Measurements from ENCODE around the gene UROC1. TPM values are rescaled to one million over a fixed set of nuclear protein-coding genes. Genes with fewer than 3 reads are reported as not detected.

UROC1 gene
- total and polyA plus RNA-seq, 9 of the 15 experiments (the other 6 are each of a cell fraction or from before 2014, with no cell fraction given) = not detected

GRCh38 chr3:126556637-126557414 lies 39.3 kb upstream of the UROC1 start:
- ChIA-PET POLR2A (no interaction called here), CTCF (ENCODE audit: low intra/inter-chr PET ratio) (no interaction called here)
- in situ Hi-C loops (cut with MboI) (no loop called here), intact Hi-C loops (cut with micrococcal nuclease) (no loop called here)
- WGBS (ENCODE audit: insufficient coverage, low coverage, missing lambda C conversion rate) = 0% methylated on average over 6 of the region's 8 CpGs
- Histone ChIP-seq H4K20me1 (replicated peaks; ENCODE audit: control insufficient read depth, insufficient read depth, low read length) (no peaks in the 10 kb centered on the region; the same call in 1 of the 2 replicates), H3K79me2 (ENCODE audit: control insufficient read depth, insufficient read depth, low read length) (no peaks in the 10 kb centered on the region), H3K9ac (ENCODE audit: insufficient read depth in 1 of 2, low read depth in 2 of 2, low read length in 2 of 2) (no peak overlapping the region), H3K4me1 (replicated peaks in 1 of 2; ENCODE audit: control insufficient read depth in 2 of 2, insufficient read depth in 2 of 2, low read length in 2 of 2) (no peaks in the 10 kb centered on the region), H2AFZ (ENCODE audit: low read depth, low read length) (no peak overlapping the region), H3K9me1 (ENCODE audit: control insufficient read depth, insufficient read depth, low read length) (no peaks in the 10 kb centered on the region), H3K27me3 (ENCODE audit: control insufficient read depth in 2 of 2, insufficient read depth in 2 of 2, low read length in 2 of 2) (peaks cover 4 to 35% of the 10 kb centered on the region in 2 experiments; a peak in 2 of 5 replicates), H3K9me3 (replicated peaks; ENCODE audit: control insufficient read depth, insufficient read depth, low read depth, low read length) (no peaks in the 10 kb centered on the region), H3K36me3 (ENCODE audit: control insufficient read depth, insufficient read depth, low read length) (no peaks in the 10 kb centered on the region), H3K4me3 (no peak overlapping the region), H3K4me2 (ENCODE audit: insufficient read depth, low read length) (no peak overlapping the region), H3K27ac (ENCODE audit: extremely low read depth, low read depth, low read length) (no peak overlapping the region; the same call in 2 of the 3 replicates)
- FAIRE-seq (no peak), ATAC-seq (peak; percentile 44; the same call in 1 of the 3 replicates), DNase-seq (ENCODE audit: extremely low read depth in 1 of 4, low spot score in 3 of 4) (no peak)
- TF ChIP-seq HLTF (IDR thresholded peaks at IDR 0.05) (no peak), NR2F6 (CRISPR knock-in tag; IDR thresholded peaks at IDR 0.05) (no peak), C11orf30 (IDR thresholded peaks at IDR 0.05; ENCODE audit: low read depth) (no peak), ZNF23 (CRISPR knock-in tag; IDR thresholded peaks at IDR 0.05) (no peak), FOXO4 (CRISPR knock-in tag; IDR thresholded peaks at IDR 0.05) (no peak), RCOR1 (IDR thresholded peaks at IDR 0.05; ENCODE audit: borderline replicate concordance in 1 of 2, low read depth in 2 of 2, low read length in 2 of 2) (no peak), ZNF133 (CRISPR knock-in tag; IDR thresholded peaks at IDR 0.05) (no peak)
- no TSS peak for BruUV-seq (replicated peaks)
